ENCODE results near the gene ABCG5. TPM values are rescaled to one million over a fixed set of nuclear protein-coding genes. Genes with fewer than 3 reads are reported as not detected.

ABCG5 gene
- total RNA-seq, 1 experiment from 2014 or later = not detected

GRCh38 chr2:43818761-43819160 is 19.9 kb downstream of the ABCG5 start:
- no peaks in the 10 kb centered on the region for H3K9me3 Mint-ChIP-seq (ENCODE audit: unreplicated experiment)
- peaks cover 37% of the 10 kb centered on the region for H3K27me3 Mint-ChIP-seq (ENCODE audit: insufficient read depth, unreplicated experiment)
- BruUV-seq (replicated peaks) = no TSS peak
- intact Hi-C loops (cut with micrococcal nuclease) = no loop called here
- no peak for TF ChIP-seq CTCF (IDR thresholded peaks at IDR 0.05; ENCODE audit: unreplicated experiment)
- ChIA-PET CTCF (no interaction called here), POLR2A (no interaction called here)
- DNase-seq (ENCODE audit: unreplicated experiment) = peak; percentile 52
- H3K36me3 Mint-ChIP-seq (ENCODE audit: insufficient read depth, unreplicated experiment) = no peaks in the 10 kb centered on the region
- H3K27ac Mint-ChIP-seq (ENCODE audit: low read depth, unreplicated experiment) = no peak overlapping the region
- no peaks in the 10 kb centered on the region for H3K4me1 Mint-ChIP-seq (ENCODE audit: insufficient read depth, unreplicated experiment)
- no peak overlapping the region for H3K4me3 Mint-ChIP-seq (ENCODE audit: unreplicated experiment)

GRCh38 chr2:43814711-43815110 is 23.9 kb downstream of the ABCG5 start:
- H3K27me3 Mint-ChIP-seq (ENCODE audit: insufficient read depth, unreplicated experiment) = no peaks in the 10 kb centered on the region
- peaks cover 6% of the 10 kb centered on the region for H3K36me3 Mint-ChIP-seq (ENCODE audit: insufficient read depth, unreplicated experiment)
- intact Hi-C loops (cut with micrococcal nuclease) = no loop called here
- no peak for TF ChIP-seq CTCF (IDR thresholded peaks at IDR 0.05; ENCODE audit: unreplicated experiment)
- BruUV-seq (replicated peaks) = no TSS peak
- H3K4me3 Mint-ChIP-seq (ENCODE audit: unreplicated experiment) = no peak overlapping the region
- ChIA-PET CTCF (no interaction called here), POLR2A (no interaction called here)
- H3K27ac Mint-ChIP-seq (ENCODE audit: low read depth, unreplicated experiment) = no peak overlapping the region
- H3K9me3 Mint-ChIP-seq (ENCODE audit: unreplicated experiment) = no peaks in the 10 kb centered on the region
- no peak for DNase-seq (ENCODE audit: unreplicated experiment)
- no peaks in the 10 kb centered on the region for H3K4me1 Mint-ChIP-seq (ENCODE audit: insufficient read depth, unreplicated experiment)

- CTCF ChIA-PET = no interaction called here
- Mint-ChIP-seq H3K9me3 (ENCODE audit: unreplicated experiment) (no peaks in the 10 kb centered on the region), H3K27ac (ENCODE audit: low read depth, unreplicated experiment) (no peak overlapping the region), H3K4me1 (ENCODE audit: insufficient read depth, unreplicated experiment) (no peaks in the 10 kb centered on the region), H3K36me3 (ENCODE audit: insufficient read depth, unreplicated experiment) (peaks cover 8% of the 10 kb centered on the region), H3K27me3 (ENCODE audit: insufficient read depth, unreplicated experiment) (no peaks in the 10 kb centered on the region), H3K4me3 (ENCODE audit: unreplicated experiment) (no peak overlapping the region)
- intact Hi-C loops (cut with micrococcal nuclease) = no loop called here
- no TSS peak for BruUV-seq (replicated peaks)
- TF ChIP-seq CTCF (IDR thresholded peaks at IDR 0.05; ENCODE audit: unreplicated experiment) = no peak
- POLR2A ChIA-PET = interaction anchor here (0.7 to 1.6 kb wide), 2 partner anchors 11 to 61 kb away, joined by 3 to 5 read pairs; no protein-coding TSS in a partner anchor
- DNase-seq (ENCODE audit: unreplicated experiment) = no peak
Measured at GRCh38 chr2:43812947-43813346, 25.7 kb downstream of the ABCG5 start.

GRCh38 chr2:43812006-43812405 is 26.6 kb downstream of the ABCG5 start:
- Mint-ChIP-seq H3K4me3 (ENCODE audit: unreplicated experiment) (no peak overlapping the region), H3K36me3 (ENCODE audit: insufficient read depth, unreplicated experiment) (peaks cover 16% of the 10 kb centered on the region), H3K27ac (ENCODE audit: low read depth, unreplicated experiment) (no peak overlapping the region), H3K9me3 (ENCODE audit: unreplicated experiment) (no peaks in the 10 kb centered on the region), H3K4me1 (ENCODE audit: insufficient read depth, unreplicated experiment) (no peaks in the 10 kb centered on the region), H3K27me3 (ENCODE audit: insufficient read depth, unreplicated experiment) (no peaks in the 10 kb centered on the region)
- POLR2A ChIA-PET = interaction anchor here (0.7 kb wide), 2 partner anchors 110 to 957 kb away, joined by 3 to 9 read pairs; no protein-coding TSS in a partner anchor
- CTCF ChIA-PET = interaction anchor here (0.5 to 0.8 kb wide), 2 partner anchors 8 to 155 kb away, joined by 3 read pairs; no protein-coding TSS in a partner anchor
- TF ChIP-seq CTCF (IDR thresholded peaks at IDR 0.05; ENCODE audit: unreplicated experiment) = no peak
- intact Hi-C loops (cut with micrococcal nuclease) = no loop called here
- DNase-seq (ENCODE audit: unreplicated experiment) = no peak
- no TSS peak for BruUV-seq (replicated peaks)

Data from MCF 10A (cell line).